Left lobe of liver (tissue), 2 donors: ENCODE results near the gene HUS1B. TPM values are rescaled to one million over a fixed set of nuclear protein-coding genes. Genes with fewer than 3 reads are reported as not detected.
"Not testable (repeated sequence)": the region's sequence is repeated elsewhere in the genome, so short reads cannot be mapped to it uniquely, and the experiment has no call there.

ENCODE experiments used
- ATAC-seq: fragments of 200-7000 bp; cut with Tn5 transposase; one replicate; pipeline ENCODE4 v1.9.1; 2020; ENCODE audit warnings: mild to moderate bottlenecking, moderate library complexity
- DNase-seq: peaks from one replicate; pipeline ENCODE4 v3.0.0-alpha.2; 2020; ENCODE audit warnings: low spot score
- total RNA-seq: library from RNA; stranded (reverse); gene quantifications from one replicate; pipeline ENCODE4 v1.2.1, GENCODE V29; 2021
- donor health status: DM: no; HTN: no; CAD: no; lungs with moderate emphysema.
- donor health status: DM: no; HTN: yes; CAD: no.

Gene HUS1B
- total RNA-seq, 1 donor from 2014 or later, result 0.23 TPM

DNA sequence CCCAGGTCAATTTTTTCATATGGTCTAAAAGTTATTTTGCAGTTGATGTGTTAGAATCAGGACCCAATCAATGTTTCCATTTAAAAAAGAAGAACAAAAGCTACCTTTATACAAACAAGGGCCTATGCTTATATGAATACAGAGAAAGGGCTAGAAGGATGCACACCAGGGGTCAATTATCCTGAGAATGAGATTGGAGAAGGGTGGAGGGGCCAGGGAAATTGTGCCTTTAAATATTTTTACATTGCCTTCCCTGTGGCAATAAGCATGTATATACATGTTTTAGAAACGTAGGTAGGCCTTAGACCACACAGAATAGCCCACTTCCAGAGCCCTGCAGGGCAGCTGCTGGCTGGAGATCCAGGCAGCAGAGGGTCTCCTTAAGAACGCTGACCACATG lies 23.4 kb upstream of the HUS1B start:
- ATAC-seq (no peak), DNase-seq (no peak)

DNA sequence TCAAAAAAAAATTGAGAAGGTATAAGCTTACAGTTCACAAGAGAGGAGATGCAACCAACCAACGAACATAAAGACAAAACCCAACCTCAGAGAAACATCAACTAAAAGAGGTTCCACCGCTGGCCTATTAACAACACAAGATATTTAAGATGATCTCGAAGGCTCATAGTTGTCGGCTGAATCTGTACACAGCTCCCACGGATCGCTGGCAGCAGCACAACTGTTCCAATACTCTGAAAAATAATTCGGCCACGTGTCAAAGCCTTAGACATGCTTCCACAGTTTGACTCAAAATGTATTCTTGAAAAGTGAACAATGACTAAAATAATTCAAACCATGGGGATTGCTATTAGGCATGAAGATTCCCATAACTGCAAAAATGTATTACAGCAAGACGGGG lies 22.4 kb upstream of the HUS1B start:
- DNase-seq (no peak), ATAC-seq (no peak)

DNA sequence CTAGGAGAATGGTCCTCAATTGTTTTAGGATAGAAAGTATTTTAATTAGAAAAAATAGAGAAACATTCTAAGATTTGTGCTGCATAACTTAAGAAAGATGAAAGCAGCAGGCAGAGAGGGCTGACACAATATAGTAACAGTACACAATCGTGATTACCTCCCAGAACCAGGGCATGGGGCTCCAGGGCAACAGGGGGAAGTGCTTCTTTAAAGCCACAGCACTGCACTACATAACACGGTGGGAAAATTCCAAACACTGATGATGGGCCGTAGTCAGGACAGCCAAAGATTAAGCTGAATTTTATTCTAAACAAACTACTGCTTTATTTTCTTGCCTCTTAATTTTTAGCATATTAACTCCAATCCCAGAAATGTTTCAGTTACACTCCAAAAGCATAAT lies 21.6 kb upstream of the HUS1B start:
- no peak for DNase-seq
- ATAC-seq, result no peak

DNA sequence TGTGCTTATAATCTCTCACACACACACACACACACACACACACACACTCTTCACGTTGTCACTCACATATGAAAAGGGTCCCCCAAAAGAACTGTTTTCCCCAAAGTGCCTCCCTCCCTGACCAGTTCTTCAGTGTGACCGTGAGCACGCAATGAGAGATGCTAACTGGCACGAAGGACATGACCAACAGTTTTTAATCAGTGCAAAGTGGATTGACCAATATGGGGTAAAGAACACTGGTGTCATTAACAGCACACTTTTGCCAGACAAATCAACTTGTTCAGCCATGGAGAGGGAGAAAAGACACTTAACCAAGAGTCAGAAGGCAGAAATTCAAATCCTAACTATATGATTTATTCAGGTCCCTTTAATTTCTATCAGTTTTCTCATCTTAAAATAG lies 21.0 kb upstream of the HUS1B start:
- DNase-seq (no peak), ATAC-seq (no peak)

DNA sequence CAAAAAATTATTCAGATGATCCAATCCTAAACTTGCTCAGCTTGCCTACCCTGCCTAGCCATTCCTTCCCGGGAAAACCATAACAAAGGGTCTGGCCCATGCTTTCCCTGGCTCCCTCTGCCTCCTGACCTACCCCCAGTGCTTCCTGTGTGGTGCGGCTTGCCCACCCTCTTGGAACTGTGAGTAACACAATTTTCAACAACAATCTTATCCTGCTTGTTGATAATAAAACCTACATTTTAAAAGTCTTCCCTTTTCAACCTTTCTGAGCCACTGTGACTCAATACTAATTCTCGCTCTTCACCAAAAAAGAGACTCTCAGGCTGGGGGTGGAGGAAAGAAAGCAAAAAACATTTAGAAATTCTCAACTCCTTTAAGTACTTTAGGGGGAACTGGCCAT lies 18.1 kb upstream of the HUS1B start:
- no peak for ATAC-seq
- no peak for DNase-seq

DNA sequence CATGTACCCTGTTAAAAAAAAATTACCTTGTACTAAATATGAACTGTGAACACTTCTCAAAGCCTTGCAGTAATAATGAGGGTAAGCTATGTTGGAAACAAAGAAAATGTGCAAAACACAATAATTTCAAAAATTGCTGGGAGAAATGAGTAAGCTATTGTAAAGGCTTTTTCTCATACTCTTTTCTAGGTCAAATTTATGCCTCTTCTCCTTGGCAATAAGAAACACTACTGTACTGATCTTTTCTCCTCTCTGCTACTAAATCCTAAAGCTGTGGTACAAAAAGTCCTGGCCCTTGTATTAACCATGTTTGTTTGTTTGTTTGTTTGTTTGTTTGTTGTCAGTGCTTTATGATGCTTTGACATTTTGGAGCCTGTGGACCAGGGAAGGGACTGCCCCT lies 17.5 kb upstream of the HUS1B start:
- no peak for ATAC-seq
- DNase-seq, result no peak

DNA sequence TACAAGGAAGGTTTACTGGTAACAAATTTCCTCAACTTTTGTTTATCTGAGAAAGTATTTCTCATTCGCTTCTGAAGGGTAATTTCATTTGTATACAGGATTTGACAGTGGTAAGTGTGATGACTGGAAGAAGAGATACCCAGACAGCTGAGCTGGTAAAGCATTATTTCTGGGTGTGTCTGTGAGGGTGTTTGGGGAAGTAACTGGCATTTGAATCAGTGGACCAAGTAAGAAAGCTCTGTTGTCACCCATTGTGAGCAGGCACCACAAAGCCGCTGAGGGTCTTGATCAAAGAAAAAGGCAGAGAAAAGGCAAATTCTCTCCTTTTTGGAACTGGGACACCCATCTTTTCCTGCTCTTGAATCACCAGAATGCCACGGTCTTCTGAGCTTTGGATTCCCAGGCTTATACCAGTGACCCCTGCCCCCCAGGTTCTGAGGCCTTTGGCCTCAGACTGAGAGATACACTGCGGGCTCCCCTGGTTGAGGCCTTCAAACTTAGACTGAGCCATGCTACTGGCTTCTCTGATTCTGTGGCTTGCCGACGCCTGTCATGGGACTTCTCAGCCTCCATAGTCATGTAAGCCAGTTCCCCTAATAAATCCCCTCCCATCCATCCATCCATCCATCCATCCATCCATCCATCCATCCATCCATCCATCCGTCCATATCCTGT lies 10.5 kb upstream of the HUS1B start:
- DNase-seq, result no peak
- no peak for ATAC-seq

DNA sequence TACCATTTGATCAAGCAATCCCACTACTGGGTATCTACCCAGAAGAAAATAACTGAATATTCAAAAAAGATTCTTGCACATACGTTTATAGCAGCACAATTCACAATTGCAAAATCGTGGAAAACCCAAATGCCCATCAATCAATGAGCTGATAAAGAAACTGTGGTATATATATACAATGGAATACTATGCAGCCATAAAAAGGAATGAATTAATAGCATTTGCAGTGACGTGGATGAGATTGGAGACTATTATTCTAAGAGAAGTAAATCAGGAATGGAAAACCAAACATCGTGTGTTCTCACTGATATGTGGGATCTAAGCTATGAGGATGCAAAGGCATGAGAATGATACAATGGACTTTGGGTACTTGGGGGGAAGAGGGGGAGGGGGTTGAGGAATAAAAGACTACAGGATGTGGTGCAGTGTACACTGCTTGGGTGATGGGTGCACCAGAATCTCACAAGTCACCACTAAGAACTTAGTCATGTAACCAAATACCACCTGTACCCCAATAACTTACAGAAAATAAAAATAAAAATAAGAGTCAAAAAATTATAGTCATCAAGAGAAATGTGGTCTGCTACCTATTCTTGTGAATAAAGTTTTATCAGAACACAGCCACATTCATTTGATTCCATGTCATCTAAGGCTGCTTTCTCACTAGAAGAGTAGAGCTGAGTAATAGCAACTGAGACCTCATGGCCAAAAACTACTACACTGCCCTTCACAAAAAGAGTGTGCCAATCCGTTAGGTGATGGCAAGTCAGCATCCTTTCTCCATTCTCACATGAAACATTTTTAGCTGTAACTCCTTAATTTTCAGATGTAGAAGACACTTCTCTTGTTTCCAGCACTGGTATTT lies 8.7 kb upstream of the HUS1B start:
- DNase-seq (no peak), ATAC-seq (no peak)

DNA sequence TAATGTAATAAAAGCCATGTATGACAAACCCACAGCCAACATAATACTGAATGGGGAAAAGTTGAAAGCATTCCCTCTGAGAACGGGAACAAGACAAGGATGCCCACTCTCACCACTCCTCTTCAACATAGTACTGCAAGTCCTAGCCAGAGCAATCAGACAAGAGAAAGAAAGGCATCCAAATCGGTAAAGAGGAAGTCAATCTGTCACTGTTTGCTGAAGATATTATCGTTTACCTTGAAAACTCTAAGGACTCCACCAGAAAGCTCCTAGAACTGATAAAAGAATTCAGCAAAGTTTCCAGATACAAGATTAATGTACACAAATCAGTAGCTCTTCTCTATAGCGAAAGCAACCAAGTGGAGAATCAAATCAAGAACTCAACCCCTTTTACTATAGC lies 6.9 kb upstream of the HUS1B start:
- DNase-seq, ATAC-seq: not testable (repeated sequence)

DNA sequence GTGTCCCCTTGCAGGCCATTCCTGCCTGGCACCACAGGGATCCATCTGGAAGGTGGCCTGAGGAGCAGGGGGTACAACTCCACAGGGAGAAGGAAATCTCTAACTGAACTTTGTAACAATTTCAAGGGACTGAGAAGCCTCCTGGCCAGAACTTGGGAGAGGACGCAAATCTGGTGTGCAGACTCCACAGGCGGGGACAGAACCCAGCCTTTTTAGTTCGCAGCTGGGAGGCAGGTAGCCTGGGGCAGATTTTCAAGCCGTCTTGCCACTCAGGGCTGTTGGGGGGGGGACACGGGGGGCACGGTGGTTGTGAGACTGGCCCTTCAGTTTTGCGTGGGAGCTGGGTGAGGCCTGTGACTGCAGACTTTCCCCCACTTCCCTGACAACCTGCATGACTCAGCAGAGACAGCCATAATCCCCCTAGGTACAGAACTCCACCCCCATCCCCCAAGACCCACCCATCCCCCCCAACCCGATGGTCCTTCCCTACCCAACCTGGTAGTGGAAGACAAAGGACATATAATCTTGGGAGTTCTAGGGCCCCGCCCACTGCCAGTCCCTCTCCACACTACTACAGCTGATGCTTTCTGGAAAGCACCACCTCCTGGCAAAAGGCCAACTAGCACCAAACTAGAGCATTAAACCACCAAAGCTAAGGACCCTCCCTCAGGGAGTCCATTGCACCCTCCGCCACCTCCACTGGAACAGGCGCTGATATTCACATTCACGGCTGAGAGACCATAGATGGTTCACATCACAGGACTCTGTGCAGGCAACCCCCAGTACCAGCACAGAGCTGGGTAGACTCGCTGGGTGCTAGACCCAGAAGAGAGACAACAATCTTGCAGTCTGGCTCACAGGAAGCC lies 3.0 kb upstream of the HUS1B start:
- no peak for ATAC-seq
- DNase-seq, result no peak

DNA sequence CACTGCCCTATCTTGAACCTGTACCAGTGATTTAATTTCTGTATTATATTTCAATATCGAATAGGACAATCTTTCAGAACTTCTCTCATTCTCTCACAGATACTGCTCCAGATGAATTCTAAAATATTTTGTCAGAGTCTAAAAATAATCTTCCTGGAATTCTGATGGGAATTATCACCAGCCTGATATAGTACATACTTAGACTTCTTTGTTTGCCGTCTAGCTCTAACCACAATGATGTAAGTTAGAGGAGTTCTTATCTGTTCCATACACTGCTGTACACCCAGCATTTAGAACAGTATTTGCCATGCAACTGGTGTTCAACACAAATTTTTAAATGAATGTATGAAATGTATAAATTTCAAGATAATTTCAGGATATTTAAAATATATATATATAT lies 1.3 kb upstream of the HUS1B start:
- no peak for ATAC-seq
- DNase-seq, result no peak

DNA sequence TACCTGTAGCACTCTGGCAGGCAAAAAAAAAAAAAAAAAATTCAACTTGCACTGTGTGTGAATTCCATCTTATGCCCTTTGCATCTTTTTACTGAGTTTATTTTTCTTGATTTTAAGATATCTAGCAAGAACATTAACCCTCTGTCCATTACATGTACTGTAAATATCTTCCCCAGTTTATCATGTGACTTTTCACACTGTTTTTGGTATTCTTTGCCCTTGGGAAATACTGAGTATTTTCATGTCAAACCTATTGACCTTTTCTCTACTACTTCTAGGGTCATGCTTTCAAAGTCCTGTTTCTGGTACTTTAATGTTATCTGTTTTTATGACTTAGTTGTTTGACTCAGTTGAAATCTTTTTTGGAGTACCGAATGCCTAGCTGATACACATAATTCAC lies 843 bp upstream of the HUS1B start:
- DNase-seq (no peak), ATAC-seq (no peak)

DNA sequence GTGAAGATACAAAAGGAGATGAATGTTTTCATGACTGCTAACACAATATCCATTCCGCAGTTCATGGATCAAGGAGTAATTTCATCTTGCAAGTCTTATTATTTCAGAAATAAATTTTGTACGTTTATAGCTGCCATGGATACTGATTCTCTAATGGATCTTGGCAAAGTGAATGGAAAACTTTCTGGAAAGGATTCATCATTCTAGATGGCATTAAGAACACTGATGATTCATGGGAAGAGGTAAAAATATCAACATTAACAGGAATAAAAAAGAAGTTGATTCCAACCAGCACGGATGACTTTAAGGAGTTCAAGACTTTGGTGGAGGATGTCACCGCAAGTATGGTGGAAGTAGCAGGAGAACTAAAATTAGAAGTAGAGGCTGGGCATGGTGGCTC lies 2.8 kb downstream of the HUS1B start:
- ATAC-seq, result no peak
- DNase-seq, result no peak

DNA sequence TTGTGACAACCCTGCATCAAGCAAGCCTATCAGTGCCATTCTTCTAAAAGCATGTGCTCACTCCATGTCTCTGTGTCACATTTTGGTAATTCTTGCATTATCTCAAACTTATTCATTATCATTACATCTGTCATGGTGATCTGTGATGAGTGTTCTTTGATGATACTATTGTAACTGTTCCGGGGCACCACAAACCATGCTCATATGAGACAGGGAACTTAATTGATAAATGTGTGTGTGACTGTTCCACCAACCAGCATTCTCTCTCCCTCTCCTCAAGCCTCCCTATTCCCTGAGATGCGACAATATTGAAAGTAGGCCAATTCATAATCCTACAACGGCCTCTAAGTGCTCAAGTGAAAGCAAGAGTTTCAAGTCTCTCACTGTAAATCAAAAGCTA lies 4.0 kb downstream of the HUS1B start:
- ATAC-seq (no peak), DNase-seq (no peak)

DNA sequence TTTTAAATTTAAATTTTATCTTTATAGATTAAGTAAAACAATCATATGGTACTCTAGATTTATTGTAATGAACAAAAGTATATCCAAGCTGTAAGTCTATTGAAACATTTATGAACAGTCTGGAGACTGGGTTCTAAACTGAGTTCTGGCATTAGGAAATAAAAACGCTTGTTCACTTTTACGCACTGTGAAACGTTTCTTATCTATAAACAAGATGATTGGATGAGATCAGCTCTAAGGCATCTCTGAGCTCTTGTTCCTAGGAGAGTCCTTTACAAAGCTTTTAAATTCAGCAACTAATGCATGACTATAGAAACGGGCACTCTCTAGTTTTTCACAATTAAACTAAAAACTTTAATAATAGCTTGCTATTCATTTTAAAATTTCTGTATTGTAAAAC lies 6.8 kb downstream of the HUS1B start:
- no peak for DNase-seq
- ATAC-seq, result no peak

DNA sequence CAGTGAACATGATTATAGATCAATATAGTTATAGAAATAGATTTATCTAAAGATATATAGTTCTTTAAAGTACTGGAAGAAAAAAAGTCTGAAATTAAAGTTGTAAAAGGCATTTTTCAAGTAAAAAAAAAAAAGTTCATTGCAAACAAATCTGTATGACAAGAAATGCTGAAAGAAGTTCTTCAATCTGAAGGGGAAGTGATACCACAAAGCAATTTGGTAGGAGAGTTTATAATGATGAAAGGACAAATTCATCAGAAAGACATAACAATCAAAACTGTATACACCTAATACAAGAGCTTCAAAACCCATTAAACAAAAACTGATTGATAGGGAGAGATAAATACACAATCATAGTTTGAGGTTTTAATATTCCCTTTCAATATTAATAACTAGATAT lies 14.1 kb downstream of the HUS1B start:
- ATAC-seq, result no peak
- DNase-seq, result no peak

DNA sequence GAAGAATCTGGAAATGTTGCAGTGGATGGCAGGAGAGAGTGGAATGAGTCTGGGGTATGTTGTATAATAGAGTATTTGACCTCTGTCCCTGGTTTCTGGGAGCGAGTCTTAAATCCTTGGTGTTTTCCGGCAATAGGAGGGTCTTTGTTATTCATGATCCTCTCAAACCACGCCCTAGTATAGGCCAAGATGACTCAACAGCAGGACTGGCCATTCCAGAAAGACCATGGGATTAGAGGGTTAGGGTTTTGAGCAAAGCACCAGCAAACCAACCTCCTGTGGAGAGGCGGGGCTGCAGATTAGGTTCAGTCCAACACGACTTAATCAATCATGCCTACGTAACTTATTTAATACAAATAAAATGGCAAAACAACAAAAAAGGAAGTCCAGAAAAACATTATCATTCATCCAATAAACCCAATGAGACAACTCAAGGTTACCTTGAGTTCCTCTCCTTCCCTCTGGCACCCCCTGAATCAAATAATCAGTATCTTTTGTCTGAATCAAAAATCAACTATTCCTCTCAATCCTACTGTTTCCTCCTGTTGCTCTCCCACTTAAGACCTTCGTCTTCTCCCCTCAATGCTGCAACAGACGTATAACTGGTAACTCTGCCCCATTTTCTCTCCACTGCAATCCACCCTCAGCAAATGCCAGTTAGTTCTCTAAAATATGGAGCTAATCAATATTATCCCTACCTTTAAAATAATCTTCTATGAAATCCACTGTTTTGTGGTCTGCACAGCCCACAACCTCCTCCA lies 15.5 kb downstream of the HUS1B start:
- DNase-seq (no peak), ATAC-seq (no peak)

DNA sequence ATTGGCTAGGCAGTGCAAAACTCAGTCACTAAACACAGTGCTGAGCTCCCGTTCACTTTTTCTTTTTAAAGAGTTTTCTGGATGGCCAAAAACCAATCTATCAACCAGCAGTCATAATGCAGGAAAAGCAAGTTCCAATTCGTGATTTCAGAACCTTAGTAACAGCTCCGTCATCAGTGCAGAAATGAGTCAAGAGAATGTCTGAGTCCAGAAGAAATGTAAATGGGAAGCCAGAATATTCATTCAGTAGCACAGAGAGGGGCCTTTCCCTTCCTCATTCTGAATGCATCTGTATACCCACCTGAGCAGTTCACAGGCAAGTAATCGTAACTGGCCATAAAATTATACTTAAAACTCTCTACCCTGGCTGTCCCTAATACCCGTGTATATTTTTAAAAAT lies 20.4 kb downstream of the HUS1B start:
- no peak for ATAC-seq

DNA sequence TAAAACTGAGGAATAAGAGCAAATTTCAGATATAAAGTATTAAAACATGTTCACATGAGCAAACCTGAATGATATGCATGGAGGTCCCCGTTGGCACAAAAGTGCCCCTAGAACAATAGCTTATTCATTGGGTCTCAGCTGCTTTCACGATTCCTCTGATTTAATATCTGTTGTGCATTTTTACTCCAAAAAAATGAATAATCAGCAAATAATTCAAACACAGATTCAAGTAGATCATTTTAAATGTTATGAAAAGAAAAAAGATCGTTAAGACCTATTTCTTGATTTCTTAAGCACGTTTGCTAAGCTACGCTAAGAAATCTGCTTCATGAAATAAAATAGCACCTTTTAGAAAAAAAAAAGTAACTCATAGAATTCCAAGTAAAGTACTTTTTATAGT lies 21.7 kb downstream of the HUS1B start:
- no peak for ATAC-seq
- DNase-seq, result no peak

More for the DNA sequence above, 20.4 kb downstream of the HUS1B start:
- DNase-seq, result no peak

DNA sequence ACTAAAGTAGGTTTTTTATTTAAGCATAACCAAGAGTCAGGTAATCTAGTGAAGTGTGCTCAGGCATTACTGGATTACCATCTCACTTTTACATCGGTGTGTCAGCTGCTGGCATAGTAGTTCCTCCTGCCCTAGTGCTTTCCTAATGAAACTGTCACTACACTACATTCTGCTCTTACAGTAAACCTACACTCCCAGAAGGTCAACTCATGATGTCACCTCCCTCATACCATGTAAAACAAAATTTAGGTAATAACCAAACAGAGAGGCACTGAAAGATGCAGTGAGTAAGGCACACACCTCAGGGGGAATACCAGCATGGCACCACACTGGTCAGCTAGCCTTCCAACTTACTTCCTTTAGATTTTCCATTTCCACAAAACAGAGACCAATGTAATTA lies 23.3 kb downstream of the HUS1B start:
- no peak for ATAC-seq
- no peak for DNase-seq

DNA sequence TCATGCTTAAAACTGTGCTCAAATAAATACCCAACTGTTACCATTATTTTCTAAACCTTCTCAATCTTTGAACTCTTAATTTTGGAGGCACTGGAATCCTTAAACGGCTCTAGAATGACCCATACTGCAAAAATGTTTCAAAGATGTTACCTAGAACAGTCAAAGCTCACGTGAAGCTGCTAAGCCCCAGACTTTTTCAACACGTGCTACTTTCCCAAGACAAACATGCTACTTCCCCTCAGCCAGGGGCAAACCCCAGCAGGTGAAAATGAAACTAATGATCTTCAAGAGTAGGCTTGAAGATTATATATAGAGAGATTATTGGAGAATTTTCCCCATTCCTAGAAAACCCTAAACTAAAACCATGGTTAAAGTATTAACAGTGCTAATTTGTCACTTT lies 28.1 kb downstream of the HUS1B start:
- no peak for DNase-seq
- no peak for ATAC-seq
